HPDE6-E6E7 (cell line): Measurements from ENCODE around the gene MRPL33.

Experiments
- DNase-seq: peaks from one replicate; pipeline ENCODE4 v3.0.0; 2011; ENCODE audit warnings: missing footprints; ENCODE audit errors: extremely low spot score

The MRPL33 gene

GRCh38 chr2:27808418-27808817 is 36.9 kb downstream of the MRPL33 start:
- DNase-seq = no peak

- no peak for DNase-seq
Observed at GRCh38 chr2:27808984-27809383, 37.5 kb downstream of the MRPL33 start.

GRCh38 chr2:27809761-27810241 is 38.3 kb downstream of the MRPL33 start:
- DNase-seq = no peak

GRCh38 chr2:27810455-27810854 is 38.9 kb downstream of the MRPL33 start:
- DNase-seq = no peak

- no peak for DNase-seq
Observed at GRCh38 chr2:27811768-27812167, 40.2 kb downstream of the MRPL33 start.

GRCh38 chr2:27814758-27815157 is 43.2 kb downstream of the MRPL33 start:
- no peak for DNase-seq

- no peak for DNase-seq
Observed at GRCh38 chr2:27815860-27816438, 44.4 kb downstream of the MRPL33 start.

GRCh38 chr2:27822049-27822448 is 50.5 kb downstream of the MRPL33 start:
- no peak for DNase-seq

- no peak for DNase-seq
Observed at GRCh38 chr2:27823135-27823534, 51.6 kb downstream of the MRPL33 start.

- no peak for DNase-seq
Observed at GRCh38 chr2:27823569-27823968, 52.0 kb downstream of the MRPL33 start.

- no peak for DNase-seq
Observed at GRCh38 chr2:27824401-27824800, 52.9 kb downstream of the MRPL33 start.

- no peak for DNase-seq
Observed at GRCh38 chr2:27828305-27828704, 56.8 kb downstream of the MRPL33 start.
